OCI-LY1 (cell line): Measurements from ENCODE around the gene KCNJ16.

ENCODE experiments used
- CTCF ChIP-seq: fragments of 200-600 bp; sonication (generic), shearing (Covaris generic); IDR thresholded peaks from 2 replicates; pipeline ENCODE4 v1.5.1; 2017; ENCODE audit warnings: mild to moderate bottlenecking, antibody characterized with exemption, low read length, moderate library complexity, mixed read lengths
- EZH2 ChIP-seq: fragments of 200-600 bp; sonication (generic), shearing (Covaris generic); IDR thresholded peaks from 2 replicates; pipeline ENCODE4 v1.8.0; 2017; ENCODE audit warnings: borderline replicate concordance, mixed run types, mild to moderate bottlenecking, antibody characterized with exemption, low read length, moderate library complexity, mixed read lengths

GRCh38 chr17:70110443-70110880 lies 35.4 kb downstream of the KCNJ16 start:
- TF ChIP-seq CTCF (no peak), EZH2 (no peak)
